SK-N-SH (cell line): Measurements from ENCODE around the gene SAG. TPM values are rescaled to one million over a fixed set of nuclear protein-coding genes. Genes with fewer than 3 reads are reported as not detected.

Experiments used
- CTCF ChIA-PET: fragments of 300-600, 350-600 bp; formaldehyde crosslinking; extraction: SDS; loops from one replicate; lab custom pipeline; 2021; lab: Yijun Ruan, JAX
- POLR2A ChIA-PET: fragments of 350-600 bp; sonication (Branson Sonifier 250); formaldehyde crosslinking; extraction: SDS; loops from one replicate; lab custom pipeline; 2020; ENCODE audit warnings: antibody characterized with exemption, inconsistent platforms; lab: Yijun Ruan, JAX
- DNase-seq: peaks from one replicate; pipeline ENCODE4 v3.0.0; 2012
- H2AFZ ChIP-seq: fragments of 200-600 bp; sonication (generic); 2 replicates; pipeline ENCODE4 v1.8.1; 2016; ENCODE audit warnings: antibody characterized with exemption, mild to moderate bottlenecking, low read depth
- H3F3A ChIP-seq: fragments of 200-600 bp; sonication (generic); replicated peaks from 2 replicates; pipeline ENCODE3; 2016; ENCODE audit warnings: antibody characterized with exemption, mild to moderate bottlenecking; ENCODE audit not compliant: insufficient read depth
- H3K27ac ChIP-seq, 2 experiments: fragments of 200-500 bp in 1 of 2; fragments of 200-600 bp in 1 of 2; sonication (Bioruptor generic) in 1 of 2; sonication (generic), shearing (Covaris generic) in 1 of 2; 2 replicates each; pipeline versions ENCODE4 v1.5.1 to v1.6.1; 2014 to 2016; ENCODE audit warnings: low read depth in 2 of 2, inconsistent platforms in 1 of 2, low read length in 1 of 2, mild to moderate bottlenecking in 1 of 2, mixed read lengths in 1 of 2
- H3K27me3 ChIP-seq: fragments of 200-600 bp; sonication (generic), shearing (Covaris generic); 2 replicates; pipeline ENCODE4 v1.6.1; 2016; ENCODE audit warnings: mixed run types; ENCODE audit not compliant: insufficient read depth
- H3K36me3 ChIP-seq, 2 experiments: fragments of 200-500 bp in 1 of 2; fragments of 200-600 bp in 1 of 2; sonication (Bioruptor generic) in 1 of 2; sonication (generic) in 1 of 2; replicated peaks in 1 of 2; 2 replicates each; pipeline versions ENCODE3 to v1.5.1; 2014 to 2016; ENCODE audit warnings: low read length in 1 of 2, mild to moderate bottlenecking in 1 of 2; ENCODE audit not compliant: insufficient read depth in 2 of 2, control insufficient read depth in 1 of 2
- H3K4me1 ChIP-seq, 2 experiments: fragments of 200-500 bp in 1 of 2; fragments of 200-600 bp in 1 of 2; sonication (Bioruptor generic) in 1 of 2; sonication (generic), shearing (Covaris generic) in 1 of 2; 2 replicates each; pipeline versions ENCODE4 v1.5.1 to v1.6.1; 2014 to 2016; ENCODE audit warnings: low read depth in 1 of 2, low read length in 1 of 2, mixed run types in 1 of 2; ENCODE audit not compliant: insufficient read depth in 2 of 2, control insufficient read depth in 1 of 2
- H3K4me2 ChIP-seq: fragments of 200-600 bp; sonication (generic), shearing (Covaris generic); 2 replicates; pipeline ENCODE4 v1.6.1; 2017; ENCODE audit warnings: mixed run types
- H3K4me3 ChIP-seq, 2 experiments: fragments of 200-500 bp in 1 of 2; fragments of 200-600 bp in 1 of 2; sonication (Bioruptor generic) in 1 of 2; sonication (generic), shearing (Covaris generic) in 1 of 2; 2 replicates each; pipeline versions ENCODE4 v1.5.1 to v1.8.1; 2014 to 2016; ENCODE audit warnings: low read depth in 2 of 2, inconsistent platforms in 1 of 2, low read length in 1 of 2, mild to moderate bottlenecking in 1 of 2, mixed read lengths in 1 of 2, moderate library complexity in 1 of 2
- H3K79me2 ChIP-seq: fragments of 200-600 bp; sonication (generic); 2 replicates; pipeline ENCODE4 v1.8.1; 2017; ENCODE audit warnings: mild to moderate bottlenecking; ENCODE audit not compliant: insufficient read depth
- H3K9ac ChIP-seq: fragments of 200-600 bp; sonication (generic); 2 replicates; pipeline ENCODE4 v1.6.1; 2017; ENCODE audit warnings: mixed run types
- H3K9me2 ChIP-seq: fragments of 200-600 bp; sonication (generic); 2 replicates; pipeline ENCODE4 v1.6.1; 2017; ENCODE audit warnings: mixed run types
- H3K9me3 ChIP-seq: fragments of 200-600 bp; sonication (generic); 2 replicates; pipeline ENCODE4 v1.6.1; 2017; ENCODE audit warnings: mixed run types, mild to moderate bottlenecking, moderate library complexity
- H4K20me1 ChIP-seq: fragments of 200-600 bp; sonication (generic); 2 replicates; pipeline ENCODE4 v1.6.1; 2017; ENCODE audit warnings: mild to moderate bottlenecking, mixed run types; ENCODE audit not compliant: insufficient read depth
- FOXM1 ChIP-seq: IDR thresholded peaks from 2 replicates; pipeline ENCODE4 v1.4.0; 2012; ENCODE audit warnings: low read depth, mild to moderate bottlenecking
- GABPA ChIP-seq: IDR thresholded peaks from 2 replicates; pipeline ENCODE4 v1.4.0; 2012; ENCODE audit warnings: low read depth, mild to moderate bottlenecking
- NFIC ChIP-seq: IDR thresholded peaks from 2 replicates; pipeline ENCODE4 v1.4.0; 2012; ENCODE audit warnings: borderline replicate concordance
- RCOR1 ChIP-seq: fragments of 150-350 bp; IDR thresholded peaks from 2 replicates; pipeline ENCODE4 v1.6.1; 2017; ENCODE audit warnings: antibody characterized with exemption, low read length
- REST ChIP-seq: IDR thresholded peaks from 2 replicates; pipeline ENCODE4 v1.6.1; 2012; ENCODE audit warnings: mild to moderate bottlenecking, low read depth, low read length, moderate library complexity
- RFX5 ChIP-seq: IDR thresholded peaks from 2 replicates; pipeline ENCODE4 v1.6.1; 2012; ENCODE audit warnings: mild to moderate bottlenecking, improper control_type of control experiment, low read length
- RXRA ChIP-seq: IDR thresholded peaks from 2 replicates; pipeline ENCODE4 v1.4.0; 2012; ENCODE audit warnings: low read depth, mild to moderate bottlenecking, borderline replicate concordance
- SIN3A ChIP-seq: IDR thresholded peaks from 2 replicates; pipeline ENCODE4 v1.6.1; 2012; ENCODE audit warnings: low read depth, mild to moderate bottlenecking, low read length, moderate library complexity, borderline replicate concordance
- SMC3 ChIP-seq: IDR thresholded peaks from 2 replicates; pipeline ENCODE4 v1.6.1; 2012; ENCODE audit warnings: low read depth, low read length, improper control_type of control experiment
- WGBS: methylation state at CpG from one replicate; pipeline ENCODE4 v1.1.6; 2017; ENCODE audit warnings: low lambda C conversion rate; 5-methylcytosine and 5-hydroxymethylcytosine counted together
- polyA plus RNA-seq, 3 experiments: library from polyadenylated mRNA; depleted of rRNA; stranded (reverse); fragments of >200 nt; gene quantifications; 2 replicates each; pipeline ENCODE4 v1.2.3, GENCODE V29; 2012
- TF ChIP-seq, protein P1 (sequence below): IDR thresholded peaks from 2 replicates; pipeline ENCODE4 v1.4.0; 2012; ENCODE audit warnings: low read depth, borderline replicate concordance
- TF ChIP-seq, protein P2 (sequence below): IDR thresholded peaks from 2 replicates; pipeline ENCODE4 v1.4.0; 2012; ENCODE audit warnings: low read depth, borderline replicate concordance

Gene SAG
- polyA plus RNA-seq, 1 of the 3 experiments (the other 2 are of a cell fraction), result not detected

DNA sequence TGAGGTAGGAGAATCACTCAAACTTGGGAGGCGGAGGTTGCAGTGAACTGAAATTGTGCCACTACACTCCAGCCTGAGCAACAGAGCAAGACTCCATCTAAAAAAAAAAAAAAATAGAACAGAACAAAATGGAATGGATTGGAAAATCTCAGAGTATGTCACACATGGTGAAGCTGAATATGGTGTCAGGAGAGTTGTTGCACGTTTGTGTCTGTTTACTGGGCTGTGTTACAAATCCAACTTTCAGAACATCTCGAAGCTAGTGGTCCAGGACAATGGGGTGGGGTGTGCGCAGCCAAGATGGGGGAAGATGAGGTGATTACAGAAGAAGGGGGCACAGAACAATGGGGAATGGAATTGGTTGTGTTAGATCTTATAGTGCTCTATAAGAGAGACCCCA is 17.6 kb downstream of the SAG start:
- H4K20me1 ChIP-seq, result no peaks in the 10 kb centered on the region
- H3F3A ChIP-seq, result no peaks in the 10 kb centered on the region
- ChIA-PET CTCF (interaction anchor here (1.3 kb wide), 1 partner anchor 14 kb away, joined by 3 read pairs; no protein-coding TSS in a partner anchor), POLR2A (no interaction called here)
- H3K27ac ChIP-seq, result no peak overlapping the region
- H3K9me2 ChIP-seq, result no peaks in the 10 kb centered on the region
- no peaks in the 10 kb centered on the region for H3K36me3 ChIP-seq
- no peak overlapping the region for H3K4me3 ChIP-seq
- TF ChIP-seq RCOR1 (no peak), SIN3A (no peak), NFIC (no peak), SMC3 (no peak), RXRA (no peak), RFX5 (no peak)
- TF ChIP-seq, protein P1, sequence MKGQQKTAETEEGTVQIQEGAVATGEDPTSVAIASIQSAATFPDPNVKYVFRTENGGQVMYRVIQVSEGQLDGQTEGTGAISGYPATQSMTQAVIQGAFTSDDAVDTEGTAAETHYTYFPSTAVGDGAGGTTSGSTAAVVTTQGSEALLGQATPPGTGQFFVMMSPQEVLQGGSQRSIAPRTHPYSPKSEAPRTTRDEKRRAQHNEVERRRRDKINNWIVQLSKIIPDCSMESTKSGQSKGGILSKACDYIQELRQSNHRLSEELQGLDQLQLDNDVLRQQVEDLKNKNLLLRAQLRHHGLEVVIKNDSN, result no peak
- H3K9ac ChIP-seq, result no peak overlapping the region
- 69% methylated on average over 4 of the region's 4 CpGs for WGBS
- no peak for DNase-seq
- no peaks in the 10 kb centered on the region for H3K79me2 ChIP-seq
- H2AFZ ChIP-seq, result no peak overlapping the region
- no peaks in the 10 kb centered on the region for H3K27me3 ChIP-seq
- H3K4me2 ChIP-seq, result no peak overlapping the region
- peaks cover 0 to 7% of the 10 kb centered on the region in 2 experiments; a peak in 2 of 4 replicates for H3K4me1 ChIP-seq
- no peaks in the 10 kb centered on the region for H3K9me3 ChIP-seq

DNA sequence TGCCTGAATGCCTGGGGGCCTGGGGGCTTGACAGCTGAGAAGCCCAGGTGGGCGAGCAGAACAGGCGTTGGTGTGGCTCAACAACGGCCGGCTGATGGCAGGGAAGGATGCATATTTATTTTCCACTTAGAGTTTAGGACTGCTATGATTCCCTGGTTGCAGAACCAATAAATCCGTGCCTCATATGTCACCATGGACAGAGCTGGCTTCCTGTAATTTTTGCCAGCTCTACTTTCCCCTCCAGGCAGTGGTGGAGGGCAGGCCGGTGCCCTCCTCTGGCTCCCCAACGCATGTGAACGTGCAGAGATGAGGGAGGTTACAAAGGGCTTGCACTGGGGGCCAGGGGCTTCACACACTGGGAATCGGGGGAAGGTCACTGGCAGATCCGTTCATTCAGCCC is 18.2 kb downstream of the SAG start:
- no peak for TF ChIP-seq GABPA
- TF ChIP-seq FOXM1, result no peak
- TF ChIP-seq RCOR1, result no peak
- peak; percentile 44; the same call in 1 of the 2 replicates for TF ChIP-seq REST
- TF ChIP-seq, protein P2, sequence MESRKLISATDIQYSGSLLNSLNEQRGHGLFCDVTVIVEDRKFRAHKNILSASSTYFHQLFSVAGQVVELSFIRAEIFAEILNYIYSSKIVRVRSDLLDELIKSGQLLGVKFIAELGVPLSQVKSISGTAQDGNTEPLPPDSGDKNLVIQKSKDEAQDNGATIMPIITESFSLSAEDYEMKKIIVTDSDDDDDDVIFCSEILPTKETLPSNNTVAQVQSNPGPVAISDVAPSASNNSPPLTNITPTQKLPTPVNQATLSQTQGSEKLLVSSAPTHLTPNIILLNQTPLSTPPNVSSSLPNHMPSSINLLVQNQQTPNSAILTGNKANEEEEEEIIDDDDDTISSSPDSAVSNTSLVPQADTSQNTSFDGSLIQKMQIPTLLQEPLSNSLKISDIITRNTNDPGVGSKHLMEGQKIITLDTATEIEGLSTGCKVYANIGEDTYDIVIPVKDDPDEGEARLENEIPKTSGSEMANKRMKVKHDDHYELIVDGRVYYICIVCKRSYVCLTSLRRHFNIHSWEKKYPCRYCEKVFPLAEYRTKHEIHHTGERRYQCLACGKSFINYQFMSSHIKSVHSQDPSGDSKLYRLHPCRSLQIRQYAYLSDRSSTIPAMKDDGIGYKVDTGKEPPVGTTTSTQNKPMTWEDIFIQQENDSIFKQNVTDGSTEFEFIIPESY, result no peak
- Histone ChIP-seq H3K4me1 (peaks cover 0 to 7% of the 10 kb centered on the region in 2 experiments; a peak in 2 of 4 replicates), H3K27ac (no peak overlapping the region), H3K79me2 (no peaks in the 10 kb centered on the region), H3F3A (no peaks in the 10 kb centered on the region), H3K4me2 (no peak overlapping the region), H4K20me1 (no peaks in the 10 kb centered on the region), H2AFZ (no peak overlapping the region), H3K4me3 (no peak overlapping the region), H3K27me3 (no peaks in the 10 kb centered on the region), H3K9ac (no peak overlapping the region), H3K36me3 (no peaks in the 10 kb centered on the region), H3K9me3 (no peaks in the 10 kb centered on the region), H3K9me2 (no peaks in the 10 kb centered on the region)
- 76% methylated on average over 10 of the region's 10 CpGs for WGBS
- DNase-seq, result no peak
- ChIA-PET CTCF (no interaction called here), POLR2A (no interaction called here)
